Esophagus muscularis mucosa (tissue), 4 donors: ENCODE measurements around the gene ATP13A5. TPM values are rescaled to one million over a fixed set of nuclear protein-coding genes. Genes with fewer than 3 reads are reported as not detected.

Source experiments
- DNase-seq: peaks from one replicate; pipeline ENCODE4 v3.0.0-alpha.2; 2017; ENCODE audit errors: extremely low spot score
- H3K27ac ChIP-seq, 4 donors: fragments of 200-600 bp; sonication (generic); replicated peaks in 1 of 4; 1 replicate in 3 of 4; 2 replicates in 1 of 4; pipeline ENCODE4 v1.5.1; 2016 to 2019; ENCODE audit warnings: mild to moderate bottlenecking in 1 of 4
- H3K27me3 ChIP-seq, 4 donors: fragments of 200-600 bp; sonication (generic); one replicate each; pipeline versions ENCODE4 v1.5.1 to v1.6.0; 2016 to 2019
- H3K36me3 ChIP-seq, 4 donors: fragments of 200-600 bp; sonication (generic); one replicate each; pipeline ENCODE4 v1.5.1; 2016 to 2019
- H3K4me1 ChIP-seq, 4 donors: fragments of 200-600 bp; sonication (generic); one replicate each; pipeline ENCODE4 v1.5.1; 2016 to 2019
- H3K4me3 ChIP-seq, 4 donors: fragments of 200-600 bp; sonication (generic); 1 replicate in 2 of 4; 2 replicates in 2 of 4; pipeline ENCODE4 v1.5.1; 2016 to 2019; ENCODE audit warnings: mild to moderate bottlenecking in 4 of 4, moderate library complexity in 1 of 4
- H3K9me3 ChIP-seq, 4 donors: fragments of 200-600 bp; sonication (generic); 1 replicate in 3 of 4; 2 replicates in 1 of 4; pipeline ENCODE4 v1.5.1; 2016 to 2019
- CTCF ChIP-seq, 3 experiments: fragments of 200-600 bp in 2 of 3; fragments of 450-650 bp in 1 of 3; sonication (generic) in 2 of 3; IDR thresholded peaks; one replicate each; pipeline ENCODE4 v1.5.1; 2017 to 2019; ENCODE audit warnings: antibody characterized with exemption in 3 of 3, mild to moderate bottlenecking in 2 of 3, moderate library complexity in 1 of 3
- EP300 ChIP-seq: sonication (generic); formaldehyde crosslinking; IDR thresholded peaks from one replicate; pipeline ENCODE4 v1.6.1; 2017; ENCODE audit warnings: antibody characterized with exemption
- POLR2A ChIP-seq: fragments of 450-650 bp; IDR thresholded peaks from one replicate; pipeline ENCODE4 v1.6.1; 2017; ENCODE audit warnings: antibody characterized with exemption, moderate library complexity, mild to moderate bottlenecking, low read depth
- POLR2AphosphoS5 ChIP-seq, 2 donors: sonication (generic); formaldehyde crosslinking; IDR thresholded peaks; one replicate each; pipeline ENCODE4 v1.6.1; 2017; ENCODE audit warnings: antibody characterized with exemption in 2 of 2
- WGBS: methylation state at CpG from one replicate; pipeline ENCODE4 v1.1.5; 2018; 5-methylcytosine and 5-hydroxymethylcytosine counted together
- intact Hi-C: fragments of 100-400 bp; cut with DNase I; formaldehyde crosslinking; loops from one replicate; pipeline ENCODE4 v1.15.1; 2023
- total RNA-seq, 4 donors: library from RNA; depleted of rRNA; stranded (reverse); fragments of >200 nt; gene quantifications; one replicate each; pipeline versions ENCODE4 v1.1.0 to v1.2.1, GENCODE V29; 2016

The ATP13A5 gene
- total RNA-seq, 4 donors from 2014 or later = not detected

DNA sequence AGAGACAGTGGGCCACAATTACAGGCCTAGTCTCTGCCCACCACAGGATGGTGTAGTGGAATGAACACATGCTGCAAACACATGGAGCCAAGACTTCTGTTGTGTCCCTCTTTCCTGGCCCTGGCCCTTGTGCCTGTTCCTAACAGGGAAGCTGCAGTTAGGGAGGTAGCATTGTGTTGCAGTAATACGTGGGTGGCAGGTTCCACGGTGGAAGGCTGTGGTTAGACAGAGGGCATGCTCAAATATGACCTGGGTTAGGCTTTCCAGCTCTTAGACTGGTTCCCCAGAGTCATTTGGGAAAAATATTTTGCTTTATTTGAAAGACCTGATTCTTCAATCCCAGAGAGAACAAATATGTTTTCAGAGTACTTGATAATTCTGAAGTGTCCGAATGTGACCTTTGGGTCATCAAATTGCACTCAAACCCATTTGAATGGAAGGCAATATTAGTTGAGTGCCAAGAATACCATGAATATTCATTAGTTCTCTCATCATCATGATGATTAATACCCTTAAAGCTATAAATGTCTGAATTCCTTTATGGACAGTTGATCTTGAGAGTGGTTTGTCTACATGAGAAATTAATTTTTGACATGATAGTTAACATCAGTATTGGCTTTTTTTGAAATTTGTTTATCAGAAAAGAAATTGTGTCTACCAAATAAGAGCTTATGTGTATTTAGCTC lies 109.1 kb downstream of the ATP13A5 start:
- H3K27ac ChIP-seq = no peak overlapping the region
- no peak for TF ChIP-seq POLR2AphosphoS5 (IDR thresholded peaks at IDR 0.05)
- no peak for TF ChIP-seq EP300
- TF ChIP-seq CTCF (IDR thresholded peaks at IDR 0.05) = no peak
- no peak for TF ChIP-seq POLR2A
- H3K36me3 ChIP-seq = no peaks in the 10 kb centered on the region
- WGBS = 90% methylated on average over 3 of the region's 3 CpGs
- DNase-seq = no peak
- H3K9me3 ChIP-seq = no peaks in the 10 kb centered on the region
- H3K4me1 ChIP-seq = no peaks in the 10 kb centered on the region
- intact Hi-C loops = no loop called here
- H3K27me3 ChIP-seq = no peaks in the 10 kb centered on the region
- no peak overlapping the region for H3K4me3 ChIP-seq

DNA sequence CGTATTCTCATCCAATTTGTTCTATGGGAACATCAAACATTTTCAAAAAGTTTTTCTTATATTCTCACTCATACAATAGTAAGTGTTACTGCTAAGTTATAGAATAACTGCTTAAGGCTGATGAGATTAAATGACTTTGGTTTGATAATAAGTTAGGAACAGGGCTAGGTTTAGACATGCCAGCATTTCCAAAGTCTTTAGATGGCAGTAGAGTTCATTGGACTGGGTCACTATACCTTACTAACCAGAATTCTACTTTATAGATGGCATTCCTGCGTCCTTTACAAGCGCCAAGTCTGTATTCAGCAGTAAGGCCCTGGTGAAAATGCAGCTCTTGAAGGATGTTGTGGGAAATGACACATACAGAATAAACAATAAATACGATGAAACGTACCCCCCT lies 115.8 kb downstream of the ATP13A5 start:
- DNase-seq = no peak
- intact Hi-C loops = no loop called here
- TF ChIP-seq EP300 (no peak), CTCF (IDR thresholded peaks at IDR 0.05) (no peak), POLR2AphosphoS5 (IDR thresholded peaks at IDR 0.05) (no peak), POLR2A (no peak)
- Histone ChIP-seq H3K27ac (no peak overlapping the region), H3K4me3 (no peak overlapping the region), H3K36me3 (no peaks in the 10 kb centered on the region), H3K27me3 (no peaks in the 10 kb centered on the region), H3K9me3 (no peaks in the 10 kb centered on the region), H3K4me1 (no peaks in the 10 kb centered on the region)
- 81% methylated on average over 5 of the region's 5 CpGs for WGBS

DNA sequence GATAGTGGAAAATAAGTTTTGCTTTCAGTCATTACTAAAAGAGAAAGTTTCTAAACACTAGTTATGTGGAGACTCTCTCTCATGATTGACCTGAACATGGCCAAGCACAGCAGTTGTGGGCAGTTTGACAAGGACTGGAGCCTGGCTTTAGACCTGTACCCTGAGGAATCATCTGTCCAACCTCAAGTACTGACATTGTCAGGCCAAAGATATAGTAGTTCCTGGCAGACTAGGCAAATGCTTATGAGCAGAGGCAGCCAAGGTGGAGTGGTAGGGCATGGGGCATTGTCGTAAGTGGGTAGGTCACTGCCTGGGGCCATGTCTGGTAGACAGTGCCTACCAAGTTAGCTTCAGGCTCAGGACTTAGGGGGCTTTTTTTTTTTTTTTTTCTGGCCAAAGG lies 116.6 kb downstream of the ATP13A5 start:
- no CpG with 5 or more reads among the region's 1 CpG for WGBS
- intact Hi-C loops = no loop called here
- no peaks in the 10 kb centered on the region for H3K9me3 ChIP-seq
- no peak for DNase-seq
- no peaks in the 10 kb centered on the region for H3K36me3 ChIP-seq
- H3K4me3 ChIP-seq = no peak overlapping the region
- no peaks in the 10 kb centered on the region for H3K27me3 ChIP-seq
- no peaks in the 10 kb centered on the region for H3K4me1 ChIP-seq
- no peak overlapping the region for H3K27ac ChIP-seq
- TF ChIP-seq CTCF (IDR thresholded peaks at IDR 0.05) (no peak), POLR2A (no peak), EP300 (no peak), POLR2AphosphoS5 (IDR thresholded peaks at IDR 0.05) (no peak)

DNA sequence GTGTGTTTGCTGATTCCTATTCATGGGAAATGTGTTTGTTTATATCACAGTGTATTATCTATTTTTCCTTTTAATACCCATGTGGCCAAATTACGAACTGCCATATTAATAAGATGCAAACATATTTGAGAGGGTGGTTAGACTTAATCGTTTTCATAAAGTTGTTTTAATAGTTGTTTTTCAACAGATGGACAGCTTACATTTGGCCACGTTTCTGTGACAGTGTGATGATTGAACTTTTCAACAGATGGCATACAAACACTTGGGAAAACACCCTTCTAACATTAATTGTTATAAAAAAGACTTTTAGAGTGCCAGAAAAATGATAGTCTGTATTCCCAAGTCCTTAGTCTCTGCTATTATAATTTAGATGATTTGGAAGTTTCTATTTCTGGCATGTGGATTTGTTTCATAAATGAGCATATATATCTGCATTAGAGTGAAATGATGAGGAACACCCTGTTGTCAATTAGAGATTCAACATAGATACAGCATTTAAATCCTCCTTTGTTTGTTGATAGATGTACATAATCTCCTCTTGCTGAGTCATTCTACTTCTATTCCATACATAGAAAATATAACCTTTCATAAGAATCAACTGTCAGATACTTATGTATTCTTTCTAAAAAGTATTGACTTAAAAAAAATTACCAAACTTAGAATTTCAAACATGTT lies 124.4 kb downstream of the ATP13A5 start:
- peaks cover 0 to 17% (median 11%) of the 10 kb centered on the region in 4 donors for H3K9me3 ChIP-seq
- H3K27ac ChIP-seq = no peak overlapping the region
- no peaks in the 10 kb centered on the region for H3K27me3 ChIP-seq
- TF ChIP-seq CTCF (IDR thresholded peaks at IDR 0.05) (no peak), EP300 (no peak), POLR2AphosphoS5 (IDR thresholded peaks at IDR 0.05) (no peak), POLR2A (no peak)
- no peaks in the 10 kb centered on the region for H3K4me1 ChIP-seq
- no peaks in the 10 kb centered on the region for H3K36me3 ChIP-seq
- WGBS = 68% methylated on average over 3 of the region's 3 CpGs
- no peak for DNase-seq
- no peak overlapping the region for H3K4me3 ChIP-seq
- intact Hi-C loops = no loop called here

- no peaks in the 10 kb centered on the region for H3K36me3 ChIP-seq
- WGBS = 94% methylated on average over 4 of the region's 4 CpGs
- no peak for TF ChIP-seq POLR2A
- TF ChIP-seq POLR2AphosphoS5 (IDR thresholded peaks at IDR 0.05) = no peak
- no peak overlapping the region for H3K4me3 ChIP-seq
- H3K27me3 ChIP-seq = no peaks in the 10 kb centered on the region
- no peak overlapping the region for H3K27ac ChIP-seq
- H3K9me3 ChIP-seq = peaks cover 0 to 39% (median 25%) of the 10 kb centered on the region in 4 donors
- H3K4me1 ChIP-seq = no peaks in the 10 kb centered on the region
- intact Hi-C loops = no loop called here
- no peak for DNase-seq
Measured at GRCh38 chr3:193250492-193250891, 128.1 kb downstream of the ATP13A5 start.
